ENCODE data around the gene PACRG.
"Not testable (repeated sequence)": the region's sequence is repeated elsewhere in the genome, so short reads cannot be mapped to it uniquely, and the experiment has no call there.

The PACRG gene

DNA sequence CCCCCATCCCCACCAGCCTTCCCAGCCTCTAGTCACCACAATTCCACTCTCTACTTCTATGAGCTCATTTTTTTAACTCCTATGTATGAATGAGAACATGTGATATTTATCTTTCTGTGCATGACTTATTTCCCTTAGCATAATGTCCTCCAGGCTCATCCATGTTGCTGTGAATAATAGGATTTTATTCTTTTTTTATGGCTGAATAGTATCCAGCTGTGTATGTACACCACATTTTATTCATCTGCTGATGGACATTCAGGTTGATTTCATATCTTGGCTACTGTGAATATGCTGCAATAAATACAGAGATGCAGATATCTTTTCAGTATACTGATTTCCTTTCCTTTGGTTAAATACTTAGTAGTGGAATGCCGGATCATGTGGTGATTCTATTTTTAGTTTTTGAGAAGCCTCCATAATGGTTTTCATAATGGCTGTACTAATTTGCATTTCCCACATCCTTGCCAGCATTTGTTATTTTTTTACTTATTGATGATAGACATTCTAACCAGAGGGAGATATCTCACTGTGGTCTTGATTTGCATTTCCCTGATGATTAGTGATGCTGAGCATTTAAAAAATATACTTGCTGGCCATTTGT, 194.9 kb downstream of the PACRG start:
- no peak for DNase-seq (ENCODE audit: low read depth in 2 of 3, low spot score in 2 of 3)

DNA sequence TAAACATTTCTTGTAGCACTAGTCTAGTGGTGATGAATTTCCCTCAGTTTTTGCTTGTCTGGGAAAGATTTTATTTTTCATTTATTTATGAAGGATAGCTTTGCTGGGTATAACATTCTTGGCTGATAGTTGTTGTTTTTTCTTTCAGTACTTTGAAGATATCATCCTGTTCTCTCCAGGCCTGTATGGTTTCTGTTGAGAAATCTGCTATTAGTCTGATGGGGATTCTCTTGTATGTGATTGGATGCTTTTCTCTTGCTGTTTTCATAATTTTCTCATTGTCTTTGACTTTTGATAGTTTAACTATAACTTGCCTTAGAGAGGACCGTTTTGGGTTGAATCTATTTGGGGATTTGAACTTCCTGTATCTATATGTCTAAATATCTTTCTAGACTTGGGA, 207.1 kb downstream of the PACRG start:
- no peak for DNase-seq (ENCODE audit: low read depth in 2 of 3, low spot score in 2 of 3)

DNA sequence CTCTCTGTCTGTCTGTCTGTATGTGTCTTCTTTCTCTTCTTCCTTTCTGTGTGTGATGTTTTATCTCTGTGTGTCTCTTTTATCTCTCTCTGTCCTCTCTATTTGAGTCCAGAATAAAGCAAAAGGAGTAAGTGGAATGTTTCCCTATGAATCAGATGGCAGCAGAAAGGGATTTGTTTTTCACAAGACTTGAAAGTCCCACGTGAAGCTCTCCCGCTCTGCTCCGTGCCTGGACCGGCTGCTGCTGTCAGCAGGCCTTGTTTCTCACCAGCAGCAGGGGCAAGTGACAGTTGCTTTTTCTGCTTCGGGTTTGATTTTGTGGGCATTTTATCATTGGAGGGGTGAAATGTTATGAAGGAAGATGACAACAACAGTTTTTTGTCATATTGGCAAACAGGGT, 212.7 kb downstream of the PACRG start:
- no peak for DNase-seq (ENCODE audit: low read depth in 2 of 3, low spot score in 2 of 3)

DNA sequence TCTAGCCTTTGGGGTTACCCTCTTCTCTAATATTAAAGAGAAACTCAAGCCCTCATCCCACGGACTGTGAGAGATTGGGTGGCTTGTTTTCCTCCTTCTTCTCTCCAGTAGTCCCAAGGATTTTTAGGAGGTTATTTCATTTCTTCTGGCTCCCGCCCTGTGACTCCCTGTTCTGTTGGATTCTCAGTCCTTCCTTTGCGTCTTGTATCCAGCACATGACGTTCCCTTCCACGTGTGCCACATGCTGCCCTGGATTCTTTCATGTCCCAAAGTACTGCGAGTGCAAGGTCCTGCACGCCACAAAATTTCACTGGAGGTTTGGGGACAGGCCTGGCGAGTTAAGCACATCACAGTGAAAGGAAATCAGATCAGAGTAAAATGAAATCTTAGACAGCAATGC, 213.4 kb downstream of the PACRG start:
- DNase-seq (ENCODE audit: low read depth in 2 of 3, low spot score in 2 of 3): no peak

DNA sequence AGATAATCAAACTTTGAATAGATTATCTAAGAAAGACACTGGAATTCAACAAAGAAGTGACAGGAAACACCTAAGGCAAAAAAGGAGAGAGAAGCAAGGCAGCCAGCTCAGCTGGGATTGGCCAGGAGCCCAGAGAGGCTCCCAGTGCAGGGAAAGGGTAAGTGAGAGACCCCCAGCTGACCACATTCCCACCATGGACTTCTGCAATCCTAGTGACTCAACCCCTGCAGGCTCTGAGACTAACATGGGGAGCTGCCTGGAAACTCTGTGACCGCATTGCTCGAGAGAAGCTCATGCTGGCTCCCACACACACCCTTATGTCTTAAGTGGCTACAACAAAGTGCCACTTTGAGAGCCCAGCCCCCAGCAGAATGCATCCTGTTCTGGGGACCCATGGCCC, 215.1 kb downstream of the PACRG start:
- DNase-seq (ENCODE audit: low read depth in 2 of 3, low spot score in 2 of 3): no peak

DNA sequence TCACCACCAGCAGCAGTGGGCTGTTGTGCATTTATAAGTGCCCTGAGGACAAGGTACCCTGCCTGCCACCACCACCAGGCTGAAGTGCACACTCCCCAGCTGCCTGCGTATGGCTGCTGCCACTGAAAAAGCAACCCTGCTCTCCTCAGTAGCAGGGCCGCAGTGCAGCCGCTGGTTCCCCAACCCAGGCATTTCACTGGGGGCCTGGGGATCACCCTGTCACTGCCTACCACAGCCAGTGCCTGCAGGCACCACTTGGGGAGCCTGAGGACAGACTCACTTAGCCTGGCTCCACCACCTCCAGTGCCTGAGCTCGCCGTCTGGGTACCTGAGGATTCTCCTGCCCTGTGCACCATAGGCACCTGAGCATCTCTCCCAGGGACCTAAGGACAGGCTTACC, 215.6 kb downstream of the PACRG start:
- DNase-seq (ENCODE audit: low read depth in 2 of 3, low spot score in 2 of 3): no peak

DNA sequence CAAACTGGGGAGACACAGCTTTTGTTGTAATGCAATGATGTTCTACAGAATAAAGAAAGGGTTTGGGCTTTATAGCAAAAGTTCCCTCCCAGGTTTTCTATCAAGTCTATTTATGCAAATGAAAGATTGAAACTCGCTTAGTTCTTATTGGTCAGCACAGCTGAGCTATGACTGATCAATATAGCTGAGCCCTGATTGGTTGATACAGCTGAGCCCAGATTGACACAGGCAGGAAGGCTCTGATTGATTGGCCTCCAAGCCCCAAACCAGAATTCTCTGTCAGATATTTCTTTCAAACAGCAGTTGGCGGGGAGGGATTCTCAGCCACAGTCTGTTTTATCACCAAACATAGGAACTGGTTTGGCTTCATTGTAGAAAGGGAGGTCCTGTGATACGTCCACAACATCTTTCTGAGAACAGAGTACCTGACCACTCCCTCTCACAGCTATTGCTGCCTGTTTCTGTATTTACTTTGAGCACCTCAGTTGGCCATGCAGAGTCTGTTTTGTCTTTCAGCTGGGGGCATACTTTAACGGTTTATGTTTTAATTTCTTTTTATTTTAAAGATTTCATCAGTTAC, 223.5 kb downstream of the PACRG start:
- DNase-seq (ENCODE audit: low read depth in 2 of 3, low spot score in 2 of 3): no peak

DNA sequence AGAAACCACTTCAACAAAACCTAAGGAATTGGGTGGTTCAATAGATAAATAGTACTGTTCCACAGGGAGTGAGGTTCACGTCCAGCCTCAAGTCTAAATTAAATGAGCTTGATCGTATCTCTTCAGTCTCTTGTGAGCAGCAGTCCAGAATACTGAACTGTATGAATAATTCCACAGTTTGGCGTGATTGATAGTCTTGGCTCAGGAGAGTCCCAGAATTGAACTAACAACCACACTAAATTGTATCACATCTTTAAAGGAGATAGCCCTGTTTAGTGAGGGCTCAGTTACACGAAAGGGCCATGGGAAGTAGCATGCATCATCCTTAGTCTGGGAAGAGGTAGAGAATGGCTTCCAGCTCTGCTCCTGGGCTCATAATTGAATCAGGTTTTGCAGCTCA, 224.6 kb downstream of the PACRG start:
- DNase-seq (ENCODE audit: low read depth in 2 of 3, low spot score in 2 of 3): no peak

DNA sequence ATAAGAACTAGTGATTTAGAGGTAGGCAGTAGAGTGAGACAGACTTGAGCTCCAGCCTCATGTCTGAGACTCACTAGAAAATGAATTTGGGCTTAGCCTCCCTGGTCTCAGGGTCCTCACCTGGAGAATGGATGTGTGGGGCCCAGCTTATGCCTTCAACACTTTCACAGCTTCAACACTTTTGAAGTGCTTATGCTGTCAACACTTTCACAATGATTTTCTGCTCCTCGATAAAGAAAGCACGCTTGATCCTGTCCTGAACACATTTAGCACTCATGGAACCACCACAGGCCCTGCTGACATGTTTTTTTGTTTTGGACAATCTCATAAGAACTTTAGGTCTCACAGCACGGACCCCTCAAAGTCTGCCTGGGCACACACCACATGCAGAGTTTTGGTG, 229.3 kb downstream of the PACRG start:
- no peak for DNase-seq (ENCODE audit: low read depth in 2 of 3, low spot score in 2 of 3)

DNA sequence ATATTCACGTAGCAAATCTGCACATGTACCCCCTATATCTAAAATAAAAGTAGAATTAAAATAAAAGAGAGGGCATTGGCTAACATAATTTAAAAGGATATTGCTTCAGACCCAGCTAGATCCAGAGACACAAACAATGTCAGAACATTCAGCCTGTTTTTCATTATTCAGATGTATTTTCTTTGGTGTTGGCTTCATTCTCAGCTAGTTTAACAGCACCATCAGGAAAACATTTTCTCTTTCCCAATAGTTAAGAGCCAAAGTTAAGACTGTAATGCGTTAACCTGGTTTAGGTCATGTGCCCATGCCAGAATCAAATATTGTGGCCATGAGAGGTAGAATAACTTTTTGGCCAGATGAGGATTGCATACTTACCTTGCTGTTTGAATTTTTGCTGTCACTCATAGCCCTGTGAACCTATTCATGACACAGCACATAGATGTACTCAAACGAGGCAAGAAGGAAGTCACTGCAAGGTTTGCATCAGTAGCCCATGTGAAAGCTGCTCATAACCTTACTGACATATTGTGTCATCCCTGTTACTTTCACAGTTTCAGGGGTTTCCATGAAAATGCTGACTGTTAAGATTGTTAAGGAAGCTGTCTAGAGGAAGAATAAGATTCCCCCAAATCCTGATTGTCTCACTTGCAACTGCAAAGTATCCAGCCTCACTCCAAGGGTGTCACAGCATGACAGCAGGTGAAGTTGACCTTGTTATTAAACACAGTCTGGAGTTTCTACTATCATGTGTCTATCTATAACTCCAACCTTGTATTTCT, 233.1 kb downstream of the PACRG start:
- no peak for DNase-seq (ENCODE audit: low read depth in 2 of 3, low spot score in 2 of 3)

DNA sequence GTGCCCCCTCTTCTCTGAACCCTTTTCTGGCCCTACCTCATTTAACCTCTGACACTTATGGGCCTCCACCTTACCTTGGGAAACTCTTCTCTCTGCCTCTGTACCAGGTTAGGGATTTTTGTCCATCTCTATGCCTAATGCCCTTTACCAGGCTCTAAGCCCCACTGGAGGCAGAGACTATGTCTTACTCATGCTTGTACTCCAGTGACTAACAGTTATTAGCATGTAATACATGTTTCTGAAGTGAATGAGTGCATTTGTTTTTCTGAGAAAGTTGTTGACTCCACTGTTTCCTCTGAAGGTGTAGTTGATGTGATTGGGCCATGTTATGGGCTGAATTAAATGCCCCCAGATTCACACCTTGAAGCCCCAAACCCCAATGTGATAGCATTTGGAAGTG, 234.3 kb downstream of the PACRG start:
- no peak for DNase-seq (ENCODE audit: low read depth in 2 of 3, low spot score in 2 of 3)

DNA sequence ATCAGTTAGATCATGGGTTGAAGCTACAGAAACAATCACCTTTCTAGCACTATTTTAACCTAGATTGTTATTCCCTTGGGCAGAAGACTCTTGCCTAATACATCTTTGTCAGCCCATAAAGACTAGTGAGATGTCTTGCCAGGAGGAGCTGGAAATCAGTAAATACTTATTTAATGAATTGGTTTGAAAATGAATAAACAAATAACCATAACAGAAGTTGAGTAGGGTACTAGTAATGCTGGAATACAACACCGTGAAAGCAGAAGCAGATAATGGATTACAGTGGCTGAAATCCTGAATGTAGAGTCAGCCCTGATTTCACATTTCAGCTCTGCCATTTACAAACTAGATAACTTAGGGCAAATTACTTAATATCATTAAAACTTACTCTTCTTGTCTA, 236.1 kb downstream of the PACRG start:
- DNase-seq (ENCODE audit: low read depth in 2 of 3, low spot score in 2 of 3): no peak

DNA sequence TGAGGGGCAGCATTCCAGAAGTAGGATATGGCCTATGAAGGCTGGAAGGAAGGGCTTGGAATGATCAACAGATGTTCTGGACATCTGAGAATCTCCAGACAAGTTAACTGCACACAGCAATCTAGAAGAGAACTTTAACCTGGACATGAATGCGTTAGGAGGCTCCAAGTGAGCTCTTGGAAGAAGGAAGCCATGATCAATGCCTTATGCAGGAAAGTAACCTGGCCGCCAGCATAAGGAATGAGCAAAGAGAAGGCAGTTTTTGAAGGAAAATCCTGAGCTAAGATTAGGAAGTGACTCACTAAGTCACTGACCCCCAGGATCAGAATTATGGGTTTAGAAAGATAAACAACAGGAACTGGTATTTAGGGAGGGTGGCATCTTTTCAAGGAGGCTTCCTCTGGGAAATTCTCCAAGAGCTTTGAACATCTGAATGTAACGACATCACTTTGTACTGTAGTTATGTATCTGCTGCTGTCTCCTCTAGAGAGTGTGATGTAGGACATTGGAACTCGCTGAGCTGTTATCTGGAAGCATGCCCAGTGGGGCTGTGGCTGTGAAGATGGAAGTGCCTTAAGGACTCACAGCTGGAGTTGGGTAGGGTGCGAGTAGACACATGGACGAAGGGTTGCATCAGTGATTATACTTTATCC, 236.8 kb downstream of the PACRG start:
- DNase-seq (ENCODE audit: low read depth in 2 of 3, low spot score in 2 of 3): no peak

DNA sequence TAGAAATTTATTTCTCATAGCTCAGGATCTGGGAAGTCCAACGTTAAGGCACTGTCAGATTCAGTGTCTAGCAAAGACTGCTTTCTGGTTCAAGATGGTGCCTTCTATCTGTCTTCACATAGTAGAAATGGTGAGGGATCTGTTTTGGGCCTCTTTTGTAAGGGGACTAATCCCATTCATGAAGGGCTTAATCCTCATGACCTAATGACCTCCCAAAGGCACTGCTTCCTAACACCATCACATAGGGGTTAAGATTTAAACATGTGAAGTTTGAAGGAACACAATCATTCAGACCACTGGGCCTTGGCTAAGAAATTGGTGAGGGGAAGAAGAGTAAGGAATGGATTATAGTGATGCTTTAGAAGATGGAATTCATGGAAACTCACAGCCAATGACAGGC, 237.6 kb downstream of the PACRG start:
- no peak for DNase-seq (ENCODE audit: low read depth in 2 of 3, low spot score in 2 of 3)

DNA sequence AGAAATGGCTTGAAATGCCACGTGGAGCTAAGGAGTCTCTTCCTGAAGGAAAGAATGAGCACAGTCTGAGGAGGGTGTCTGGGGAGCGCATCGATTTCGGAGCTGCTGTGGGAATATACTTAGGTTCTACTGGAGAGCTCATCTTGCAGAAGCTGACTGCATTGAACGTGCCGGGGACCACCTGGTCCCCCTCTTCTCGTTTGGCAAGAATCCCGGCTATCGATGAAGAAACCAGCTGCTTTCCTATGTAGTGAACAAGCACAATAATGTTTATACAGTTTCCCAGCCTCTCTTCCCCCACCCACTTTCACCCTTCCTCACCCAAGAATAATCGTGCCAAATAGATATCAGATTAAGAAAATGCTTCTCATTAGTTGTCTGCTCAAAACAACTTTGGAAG, 242.5 kb downstream of the PACRG start:
- DNase-seq (ENCODE audit: low read depth in 2 of 3, low spot score in 2 of 3): no peak

DNA sequence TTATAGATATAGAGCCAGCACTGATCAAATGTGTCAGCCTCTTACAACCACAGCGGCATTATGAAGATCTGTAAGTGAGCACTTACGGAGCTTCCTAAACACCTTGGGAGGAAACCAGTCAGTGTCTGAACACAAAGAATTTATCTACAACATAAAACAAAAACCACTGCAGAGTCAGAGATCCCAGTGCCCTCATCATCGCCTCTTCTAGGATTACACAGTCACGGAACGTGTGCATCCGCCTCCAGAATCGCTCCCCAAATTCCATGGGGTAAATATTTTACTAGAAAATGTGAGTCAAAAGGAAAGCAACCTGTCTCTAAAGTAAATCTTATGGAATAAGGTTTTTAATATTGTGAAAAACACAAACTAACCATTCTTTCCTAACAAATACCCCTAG, 243.6 kb downstream of the PACRG start:
- DNase-seq (ENCODE audit: low read depth in 2 of 3, low spot score in 2 of 3): no peak

DNA sequence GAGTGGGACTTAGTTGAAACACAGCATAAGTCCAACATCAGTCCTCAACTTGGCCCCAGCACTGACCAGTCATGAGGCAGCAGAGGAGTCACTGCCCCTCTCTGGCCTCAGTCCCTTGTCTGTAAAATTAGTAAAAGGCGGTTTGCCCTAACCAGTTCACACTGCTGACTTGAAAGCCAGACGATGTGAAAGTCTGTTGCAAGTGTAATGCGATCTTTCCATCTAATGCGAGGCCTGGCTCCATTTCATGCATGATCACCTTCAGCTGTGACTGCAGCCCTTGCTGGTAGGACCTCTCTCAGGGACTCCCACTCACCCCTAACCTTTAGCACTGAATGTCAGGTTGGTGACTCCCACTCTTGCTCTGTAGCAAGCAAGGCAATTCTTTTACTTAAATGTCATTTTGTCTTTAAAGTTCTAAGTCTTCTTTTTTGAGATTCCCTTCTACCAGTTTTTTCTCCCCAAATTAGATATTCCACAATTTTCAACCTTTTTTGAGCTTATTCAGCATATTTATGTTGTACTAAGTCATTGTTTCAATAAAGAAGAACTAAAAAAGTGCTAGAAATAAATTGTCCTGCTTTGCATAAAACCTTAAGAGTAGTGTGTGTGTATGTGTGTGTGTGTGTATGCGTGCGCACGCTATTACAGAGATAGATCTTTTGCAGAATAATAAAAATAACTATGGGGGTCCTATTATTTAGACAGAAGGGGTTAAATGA, 245.5 kb downstream of the PACRG start:
- DNase-seq (ENCODE audit: low read depth in 2 of 3, low spot score in 2 of 3): no peak

DNA sequence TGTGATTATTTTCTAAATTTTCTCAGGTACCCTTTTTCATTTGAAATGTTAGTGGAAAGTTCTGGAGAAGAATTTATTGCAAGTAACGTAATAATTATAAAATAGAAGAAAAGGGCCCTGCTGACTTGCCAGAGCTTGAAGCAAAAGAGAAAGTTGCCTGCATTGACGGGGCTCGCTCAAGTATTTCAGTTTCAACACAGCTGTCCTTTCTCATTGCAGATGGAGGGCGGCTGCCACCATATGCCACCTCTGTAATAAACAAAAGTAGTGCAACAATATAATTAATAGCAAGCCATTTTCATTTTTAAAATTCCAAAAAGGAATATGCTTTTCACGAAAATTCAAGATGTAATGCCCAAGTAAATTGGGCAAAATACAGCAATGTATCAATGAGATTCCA, 246.2 kb downstream of the PACRG start:
- no peak for DNase-seq (ENCODE audit: low read depth in 2 of 3, low spot score in 2 of 3)

DNA sequence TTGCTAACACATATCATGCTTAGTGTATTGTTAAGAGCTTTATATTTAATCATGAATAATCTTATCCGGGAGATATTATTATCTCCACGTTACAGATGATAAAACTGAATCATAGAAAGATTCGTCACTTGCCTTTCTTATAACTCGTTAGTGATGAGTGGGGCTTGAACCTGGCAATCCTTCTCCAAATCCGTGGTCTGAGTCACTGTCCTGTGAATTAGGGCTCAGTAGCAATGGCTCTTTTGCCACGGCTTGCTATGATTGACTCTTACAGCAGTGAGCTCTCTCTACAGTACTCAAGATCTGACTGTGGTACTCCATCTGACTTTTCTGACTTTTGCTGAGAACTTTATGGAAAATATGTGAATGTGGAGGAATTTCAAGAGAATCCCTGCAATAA, 246.9 kb downstream of the PACRG start:
- DNase-seq (ENCODE audit: low read depth in 2 of 3, low spot score in 2 of 3): no peak

DNA sequence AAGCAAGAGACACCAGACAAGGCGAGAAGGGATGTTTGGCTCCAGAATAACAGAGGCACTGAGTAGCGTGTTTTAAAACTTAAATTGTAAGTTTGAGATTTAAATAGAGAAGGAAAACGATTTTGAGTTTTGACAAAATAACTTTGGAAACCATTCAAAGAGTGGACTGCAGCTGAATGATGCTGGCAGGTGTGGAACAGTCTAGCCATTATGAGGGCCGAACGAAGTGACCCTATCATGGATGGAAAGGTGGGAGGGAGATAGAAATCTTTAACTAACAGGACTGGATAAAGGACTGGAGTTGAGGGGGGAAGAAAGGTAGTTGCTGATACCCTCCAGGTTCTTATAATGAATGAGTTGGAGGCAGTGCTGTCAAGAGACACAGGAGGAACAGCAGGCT, 248.4 kb downstream of the PACRG start:
- DNase-seq (ENCODE audit: low read depth in 2 of 3, low spot score in 2 of 3): no peak

DNA sequence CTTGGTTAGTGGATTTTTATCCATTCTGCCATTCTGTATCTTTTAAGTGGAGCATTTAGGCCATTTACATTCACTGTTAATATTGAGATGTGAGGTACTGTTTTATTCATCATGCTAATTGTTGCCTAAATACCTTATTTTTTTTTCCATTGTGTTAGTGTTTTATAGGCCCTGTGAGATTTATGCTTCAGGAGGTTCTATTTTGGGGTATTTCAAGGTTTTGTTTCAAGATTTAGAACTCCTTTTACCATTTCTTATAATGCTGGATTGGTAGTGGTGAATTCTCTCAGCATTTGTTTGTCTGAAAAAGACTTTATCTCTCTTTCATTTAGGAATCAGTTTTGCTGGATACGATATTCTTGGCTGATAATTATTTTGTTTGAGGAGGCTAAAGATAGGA, 255.5 kb downstream of the PACRG start:
- not testable (repeated sequence) for DNase-seq (ENCODE audit: low read depth in 2 of 3, low spot score in 2 of 3)

DNA sequence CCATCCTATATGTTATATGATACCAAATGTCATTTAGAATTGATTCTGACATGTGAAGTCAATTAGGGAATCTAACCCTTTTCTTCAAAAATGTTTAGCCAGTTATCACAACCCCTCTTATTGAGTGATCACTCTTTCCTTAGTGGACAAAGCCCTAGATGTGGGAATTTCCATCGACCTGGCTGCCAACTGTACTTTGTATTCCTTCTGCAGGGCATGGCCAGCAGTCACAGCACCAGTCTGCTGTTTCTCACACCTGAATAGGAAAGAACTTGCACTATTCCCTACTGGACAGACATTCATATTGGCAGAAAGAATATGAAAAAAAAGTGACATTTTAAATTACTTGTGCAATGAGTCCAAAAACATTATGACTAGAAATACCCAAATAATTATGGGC, 271.0 kb downstream of the PACRG start:
- DNase-seq (ENCODE audit: low read depth in 2 of 3, low spot score in 2 of 3): no peak
